GM12873 (cell line): ENCODE results near the gene MYO1D.

Experiments
- CTCF ChIP-seq: IDR thresholded peaks from 2 replicates; pipeline ENCODE4 v1.5.1; 2012; ENCODE audit warnings: low read depth, mild to moderate bottlenecking, moderate library complexity, low read length, control low read depth; ENCODE audit not compliant: insufficient read depth; ENCODE audit errors: missing control alignments

Gene MYO1D

GRCh38 chr17:32810690-32811089 lies 66.2 kb downstream of the MYO1D start:
- no peak for TF ChIP-seq CTCF

GRCh38 chr17:32807577-32807976 lies 69.3 kb downstream of the MYO1D start:
- no peak for TF ChIP-seq CTCF

GRCh38 chr17:32806646-32807045 lies 70.3 kb downstream of the MYO1D start:
- TF ChIP-seq CTCF, result no peak

- TF ChIP-seq CTCF, result no peak
These were observed 71.6 kb downstream of the MYO1D start for GRCh38 chr17:32805029-32805976.

- no peak for TF ChIP-seq CTCF
These were observed 73.4 kb downstream of the MYO1D start for GRCh38 chr17:32803544-32803943.

- TF ChIP-seq CTCF, result no peak
These were observed 74.6 kb downstream of the MYO1D start for GRCh38 chr17:32802306-32802705.

GRCh38 chr17:32801641-32802040 lies 75.3 kb downstream of the MYO1D start:
- TF ChIP-seq CTCF, result no peak
